GM21576 (cell line): Measurements from ENCODE around the gene RAD51B.

Source experiments
- ATAC-seq: cut with Tn5 transposase; IDR thresholded peaks from one replicate; pipeline ENCODE4 v1.9.1; 2021; ENCODE audit warnings: mild to moderate bottlenecking, moderate library complexity; ENCODE audit not compliant: unreplicated experiment

The RAD51B gene

GRCh38 chr14:68511129-68512047 is 691.8 kb downstream of the RAD51B start:
- no peak for ATAC-seq

GRCh38 chr14:68512088-68512487 is 692.5 kb downstream of the RAD51B start:
- ATAC-seq, result no peak

- ATAC-seq, result peak; percentile 16
These were observed 693.6 kb downstream of the RAD51B start for GRCh38 chr14:68513137-68513536.

GRCh38 chr14:68513838-68514607 is 694.4 kb downstream of the RAD51B start:
- peak; percentile 79 for ATAC-seq

GRCh38 chr14:68514608-68515194 is 695.1 kb downstream of the RAD51B start:
- ATAC-seq, result no peak

- no peak for ATAC-seq
These were observed 696.8 kb downstream of the RAD51B start for GRCh38 chr14:68516342-68516741.

GRCh38 chr14:68518166-68518565 is 698.6 kb downstream of the RAD51B start:
- no peak for ATAC-seq

GRCh38 chr14:68518761-68519670 is 699.4 kb downstream of the RAD51B start:
- no peak for ATAC-seq

- ATAC-seq, result peak; percentile 50
These were observed 700.1 kb downstream of the RAD51B start for GRCh38 chr14:68519671-68520187.

GRCh38 chr14:68520637-68521556 is 701.3 kb downstream of the RAD51B start:
- ATAC-seq, result no peak

- ATAC-seq, result no peak
These were observed 702.0 kb downstream of the RAD51B start for GRCh38 chr14:68521557-68521901.

- no peak for ATAC-seq
These were observed 702.5 kb downstream of the RAD51B start for GRCh38 chr14:68521961-68522509.

- no peak for ATAC-seq
These were observed 703.1 kb downstream of the RAD51B start for GRCh38 chr14:68522510-68523325.

- no peak for ATAC-seq
These were observed 703.7 kb downstream of the RAD51B start for GRCh38 chr14:68523326-68523610.

- no peak for ATAC-seq
These were observed 704.6 kb downstream of the RAD51B start for GRCh38 chr14:68523989-68524725.

GRCh38 chr14:68525516-68525915 is 705.9 kb downstream of the RAD51B start:
- no peak for ATAC-seq

- no peak for ATAC-seq
These were observed 707.0 kb downstream of the RAD51B start for GRCh38 chr14:68526512-68527091.
